ENCODE measurements around the gene PSME1. TPM values are rescaled to one million over a fixed set of nuclear protein-coding genes. Genes with fewer than 3 reads are reported as not detected.
A peak's percentile ranks its signal among the peaks of the same experiment; 100 is the strongest.

PSME1 gene
- polyA plus RNA-seq, 1 donor from 2014 or later: 55.8 TPM

- peaks cover 11% of the 10 kb centered on the region for H3F3A ChIP-seq (ENCODE audit: insufficient read depth, low read length, poor library complexity, severe bottlenecking)
Observed at GRCh38 chr14:24138396-24139271, 2.6 kb downstream of the PSME1 start.

More at GRCh38 chr14:24138396-24139271, 2.6 kb downstream of the PSME1 start:
- TF ChIP-seq MXI1 (conservative IDR thresholded peaks at IDR 0.05; ENCODE audit: poor library complexity, severe bottlenecking) (no peak), REST (IDR thresholded peaks at IDR 0.05; ENCODE audit: borderline replicate concordance) (no peak), SMC3 (conservative IDR thresholded peaks at IDR 0.05; ENCODE audit: poor library complexity) (no peak), RAD21 (conservative IDR thresholded peaks at IDR 0.05) (no peak), EP300 (conservative IDR thresholded peaks at IDR 0.05; ENCODE audit: poor library complexity, severe bottlenecking) (no peak), POLR2AphosphoS5 (IDR thresholded peaks at IDR 0.05) (no peak), CTCF (IDR thresholded peaks at IDR 0.05; ENCODE audit: poor library complexity, severe bottlenecking) (no peak)
- Histone ChIP-seq H3K9ac (ENCODE audit: low read length) (no peak overlapping the region), H3K4me2 (ENCODE audit: low read length) (no peak overlapping the region), H3K79me2 (replicated peaks; ENCODE audit: insufficient read depth, low read length) (peaks cover 10% of the 10 kb centered on the region), H3K27me3 (ENCODE audit: insufficient read depth, low read depth, low read length) (no peaks in the 10 kb centered on the region), H3K36me3 (ENCODE audit: insufficient read depth, low read length) (no peaks in the 10 kb centered on the region), H3K4me3 (ENCODE audit: low read length) (peak overlapping the region; percentile 90), H2AFZ (ENCODE audit: low read depth, low read length) (no peak overlapping the region), H3K9me3 (ENCODE audit: low read length) (no peaks in the 10 kb centered on the region), H3K27ac (ENCODE audit: low read length) (no peak overlapping the region), H4K20me1 (ENCODE audit: insufficient read depth) (no peaks in the 10 kb centered on the region), H3K9me2 (ENCODE audit: insufficient read depth, low read length) (no peaks in the 10 kb centered on the region)

All from neural cell (in vitro differentiated cells).